G401 (cell line): Measurements from ENCODE around the gene ARL4D. TPM values are rescaled to one million over a fixed set of nuclear protein-coding genes. Genes with fewer than 3 reads are reported as not detected.
A peak's percentile ranks its signal among the peaks of the same experiment; 100 is the strongest.
"Not testable (repeated sequence)": the region's sequence is repeated elsewhere in the genome, so short reads cannot be mapped to it uniquely, and the experiment has no call there.

Experiments
- DNase-seq: peaks from one replicate; pipeline ENCODE4 v3.0.0-alpha.2; 2015; ENCODE audit warnings: low spot score
- in situ Hi-C: cut with HindIII; loops from 2 replicates; pipeline ENCODE4 v1.10.0; 2016; ENCODE audit warnings: low sequenced_read_pairs, mixed read lengths
- total RNA-seq: library from RNA; depleted of rRNA; stranded (reverse); fragments of >200 nt; shearing (Covaris generic); gene quantifications from 2 replicates; pipeline ENCODE4 v1.2.3, GENCODE V29; 2014; rRNA removed

ARL4D gene
- total RNA-seq: 16.7 and 17.6 TPM in 2 replicates

GRCh38 chr17:43398724-43399595 is at the start of gene ARL4D:
Gene ARL4D (plus strand): TSS chr17:43398993. CDS start chr17:43399733, 740 bp downstream.
- peak; percentile 93 for DNase-seq
- in situ Hi-C loops: no loop called here

GRCh38 chr17:43349142-43349541 is 49.7 kb upstream of the ARL4D start:
- in situ Hi-C loops: no loop called here
- DNase-seq: no peak

GRCh38 chr17:43350888-43351361 is 47.9 kb upstream of the ARL4D start:
- in situ Hi-C loops: no loop called here
- DNase-seq: no peak

- in situ Hi-C loops: no loop called here
- DNase-seq: no peak
Measured at GRCh38 chr17:43351691-43352090, 47.1 kb upstream of the ARL4D start.

GRCh38 chr17:43352579-43353331 is 46.0 kb upstream of the ARL4D start:
- in situ Hi-C loops: no loop called here
- no peak for DNase-seq

- in situ Hi-C loops: no loop called here
- DNase-seq: no peak
Measured at GRCh38 chr17:43353393-43353792, 45.4 kb upstream of the ARL4D start.

GRCh38 chr17:43354371-43354770 is 44.4 kb upstream of the ARL4D start:
- in situ Hi-C loops: no loop called here
- DNase-seq: no peak

- in situ Hi-C loops: no loop called here
- no peak for DNase-seq
Measured at GRCh38 chr17:43356450-43356849, 42.3 kb upstream of the ARL4D start.

GRCh38 chr17:43356999-43357398 is 41.8 kb upstream of the ARL4D start:
- DNase-seq: no peak
- in situ Hi-C loops: no loop called here

- no peak for DNase-seq
- in situ Hi-C loops: no loop called here
Measured at GRCh38 chr17:43359469-43360110, 39.2 kb upstream of the ARL4D start.

GRCh38 chr17:43360376-43360738 is 38.4 kb upstream of the ARL4D start:
- DNase-seq: no peak
- in situ Hi-C loops: no loop called here

GRCh38 chr17:43360739-43361505 is 37.9 kb upstream of the ARL4D start:
- in situ Hi-C loops: no loop called here
- DNase-seq: peak; percentile 99

GRCh38 chr17:43363181-43363925 is 35.4 kb upstream of the ARL4D start:
- DNase-seq: no peak
- in situ Hi-C loops: no loop called here

GRCh38 chr17:43363926-43364285 is 34.9 kb upstream of the ARL4D start:
- DNase-seq: no peak
- in situ Hi-C loops: no loop called here

GRCh38 chr17:43365356-43365755 is 33.4 kb upstream of the ARL4D start:
- in situ Hi-C loops: no loop called here
- DNase-seq: no peak

GRCh38 chr17:43365921-43366320 is 32.9 kb upstream of the ARL4D start:
- DNase-seq, in situ Hi-C loops: not testable (repeated sequence)

GRCh38 chr17:43366891-43367736 is 31.7 kb upstream of the ARL4D start:
- no peak for DNase-seq
- in situ Hi-C loops: no loop called here
